K562 (cell line): ENCODE measurements around the gene SERPINF2. TPM values are rescaled to one million over a fixed set of nuclear protein-coding genes. Genes with fewer than 3 reads are reported as not detected.

Experiments
- CCNT2 ChIP-seq: IDR thresholded peaks from 2 replicates; pipeline ENCODE4 v1.6.1; 2011; ENCODE audit warnings: borderline replicate concordance, low read depth, mild to moderate bottlenecking, moderate library complexity, mixed read lengths, low read length; ENCODE audit not compliant: insufficient read length; ENCODE audit errors: extremely low read depth
- CXXC5 ChIP-seq: fragments of 250-450 bp; sonication (Bioruptor Pico); IDR thresholded peaks from 2 replicates; pipeline ENCODE4 v1.8.0; 2022; ENCODE audit warnings: inconsistent platforms, mild to moderate bottlenecking, moderate library complexity
- FOXA3 ChIP-seq, 2 experiments: fragments of 450-650 bp in 1 of 2; sonication (generic) in 1 of 2; formaldehyde crosslinking; IDR thresholded peaks in 1 of 2; conservative IDR thresholded peaks in 1 of 2; 2 replicates each; pipeline versions ENCODE4 v1.4.0 to v1.8.0; 2020 to 2022; ENCODE audit warnings: mild to moderate bottlenecking in 2 of 2, missing genetic modification reagents in 1 of 2
- GABPA ChIP-seq: fragments of 200-800 bp; sonication (Bioruptor generic); conservative IDR thresholded peaks from 2 replicates; pipeline ENCODE4 v1.6.1; 2016; ENCODE audit warnings: low read depth, missing genetic modification characterization, missing compliant biosample characterization
- HCFC1 ChIP-seq: IDR thresholded peaks from 2 replicates; pipeline ENCODE4 v1.6.1; 2012; ENCODE audit warnings: low read depth, low read length, improper control_type of control experiment
- MAFG ChIP-seq: fragments of 450-650 bp; conservative IDR thresholded peaks from 2 replicates; pipeline ENCODE4 v1.6.1; 2016; ENCODE audit warnings: missing genetic modification characterization, missing compliant biosample characterization
- MCM2 ChIP-seq: fragments of 450-650 bp; IDR thresholded peaks from 2 replicates; pipeline ENCODE4 v1.6.1; 2017; ENCODE audit warnings: low read depth, mild to moderate bottlenecking
- MYC ChIP-seq, 2 experiments: fragments of 250-450 bp in 1 of 2; sonication (Bioruptor Pico) in 1 of 2; IDR thresholded peaks; 2 replicates each; pipeline versions ENCODE4 v1.5.1 to v1.6.1; 2012 to 2021; ENCODE audit warnings: low read depth in 2 of 2, borderline replicate concordance in 1 of 2, improper control_type of control experiment in 1 of 2, low read length in 1 of 2, mild to moderate bottlenecking in 1 of 2, moderate library complexity in 1 of 2
- NFIX ChIP-seq: fragments of 250-450 bp; sonication (Bioruptor Pico); IDR thresholded peaks from 2 replicates; pipeline ENCODE4 v1.4.0; 2020; ENCODE audit warnings: low read depth, mild to moderate bottlenecking, moderate library complexity
- POLR2A ChIP-seq: fragments of 450-650 bp; conservative IDR thresholded peaks from 2 replicates; pipeline ENCODE4 v1.6.1; 2016
- RBBP5 ChIP-seq: fragments of 200-600 bp; sonication (generic); IDR thresholded peaks from 2 replicates; pipeline ENCODE4 v1.6.1; 2012; ENCODE audit warnings: borderline replicate concordance, mild to moderate bottlenecking, low read length, control low read depth, inconsistent platforms; ENCODE audit not compliant: insufficient read depth, poor library complexity, severe bottlenecking
- RBM34 ChIP-seq: fragments of 200-400 bp; formaldehyde crosslinking; IDR thresholded peaks from 2 replicates; pipeline ENCODE4 v1.6.1; 2018; ENCODE audit warnings: low read length, borderline replicate concordance; ENCODE audit not compliant: insufficient read depth
- SETDB1 ChIP-seq: IDR thresholded peaks from one replicate; pipeline ENCODE4 v1.6.1; 2012; ENCODE audit warnings: low read length, control low read depth, inconsistent platforms
- ZNF146 ChIP-seq: IDR thresholded peaks from one replicate; pipeline ENCODE4 v1.6.1; 2018; ENCODE audit warnings: missing compliant biosample characterization; ENCODE audit not compliant: unreplicated experiment
- polyA plus RNA-seq, 8 experiments: library from polyadenylated mRNA; depleted of rRNA in 4 of 8; stranded (reverse) in 5 of 8; unstranded in 3 of 8; fragments of >200 nt; fragmentation: Nextera tagmentation in 2 of 8; fragmentation: Illumina TruSeq in 1 of 8; extraction: Ambion mirVana in 2 of 8; extraction: Trizol in 1 of 8; gene quantifications; 2 replicates each; pipeline versions ENCODE4 v1.2.1 to v1.2.3, GENCODE V29; 2011 to 2014; ENCODE audit warnings: inconsistent platforms in 1 of 8, missing spikeins in 1 of 8
- total RNA-seq, 7 experiments: library from RNA; depleted of rRNA in 6 of 7; stranded (reverse); fragments of >200 nt in 6 of 7; fragmentation: Illumina TruSeq in 2 of 7; extraction: Trizol in 2 of 7; gene quantifications; 2 replicates each; pipeline versions ENCODE4 v1.2.1 to v1.2.3, GENCODE V29; 2011 to 2021; ENCODE audit warnings: low replicate concordance in 1 of 7
- TF ChIP-seq, protein P1 (sequence below): sonication (generic); formaldehyde crosslinking; IDR thresholded peaks from 2 replicates; pipeline ENCODE4 v1.8.0; 2022; ENCODE audit warnings: mild to moderate bottlenecking, missing genetic modification reagents
- TF ChIP-seq, protein P2 (sequence below): sonication (generic); formaldehyde crosslinking; IDR thresholded peaks from 2 replicates; pipeline ENCODE4 v1.9.0; 2022; ENCODE audit warnings: mild to moderate bottlenecking, missing genetic modification reagents
- TF ChIP-seq, protein P3 (sequence below): sonication (generic); formaldehyde crosslinking; IDR thresholded peaks from 2 replicates; pipeline ENCODE4 v1.8.1; 2023; ENCODE audit warnings: missing genetic modification reagents, mild to moderate bottlenecking, borderline replicate concordance

Gene SERPINF2
- total and polyA plus RNA-seq, 9 of the 15 experiments (the other 6 are each of a cell fraction or from before 2014, with no cell fraction given): 0.22 TPM; not detected in 8

DNA sequence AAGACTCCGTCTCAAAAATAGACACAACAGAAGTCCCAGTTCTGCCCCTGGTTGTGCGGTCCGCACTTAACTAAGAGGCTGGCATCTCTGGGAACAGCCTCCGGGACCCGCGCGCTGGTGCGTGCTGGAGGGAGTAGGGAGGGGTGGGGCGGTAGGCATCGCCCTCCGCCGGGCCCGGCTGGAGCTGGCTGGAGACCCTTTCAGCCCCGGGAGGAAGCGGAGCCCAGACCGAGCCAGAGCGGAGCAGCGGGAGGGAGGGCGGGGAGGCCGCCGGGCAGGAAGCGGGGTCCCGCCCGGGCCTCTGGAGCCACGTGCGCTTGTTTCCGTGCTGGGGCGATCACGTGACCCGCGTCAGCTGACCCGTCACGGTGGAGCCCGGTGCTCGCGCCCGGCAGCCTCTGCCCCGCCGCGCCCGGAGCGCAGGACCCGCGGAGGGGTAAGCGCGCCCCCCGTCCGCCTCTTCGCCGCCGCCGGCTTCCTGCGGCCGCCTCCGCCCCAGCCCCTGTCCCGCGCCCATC, 18.3 kb upstream of the SERPINF2 start, which contains the start of gene WDR81 (continued):
- TF ChIP-seq, protein P1, sequence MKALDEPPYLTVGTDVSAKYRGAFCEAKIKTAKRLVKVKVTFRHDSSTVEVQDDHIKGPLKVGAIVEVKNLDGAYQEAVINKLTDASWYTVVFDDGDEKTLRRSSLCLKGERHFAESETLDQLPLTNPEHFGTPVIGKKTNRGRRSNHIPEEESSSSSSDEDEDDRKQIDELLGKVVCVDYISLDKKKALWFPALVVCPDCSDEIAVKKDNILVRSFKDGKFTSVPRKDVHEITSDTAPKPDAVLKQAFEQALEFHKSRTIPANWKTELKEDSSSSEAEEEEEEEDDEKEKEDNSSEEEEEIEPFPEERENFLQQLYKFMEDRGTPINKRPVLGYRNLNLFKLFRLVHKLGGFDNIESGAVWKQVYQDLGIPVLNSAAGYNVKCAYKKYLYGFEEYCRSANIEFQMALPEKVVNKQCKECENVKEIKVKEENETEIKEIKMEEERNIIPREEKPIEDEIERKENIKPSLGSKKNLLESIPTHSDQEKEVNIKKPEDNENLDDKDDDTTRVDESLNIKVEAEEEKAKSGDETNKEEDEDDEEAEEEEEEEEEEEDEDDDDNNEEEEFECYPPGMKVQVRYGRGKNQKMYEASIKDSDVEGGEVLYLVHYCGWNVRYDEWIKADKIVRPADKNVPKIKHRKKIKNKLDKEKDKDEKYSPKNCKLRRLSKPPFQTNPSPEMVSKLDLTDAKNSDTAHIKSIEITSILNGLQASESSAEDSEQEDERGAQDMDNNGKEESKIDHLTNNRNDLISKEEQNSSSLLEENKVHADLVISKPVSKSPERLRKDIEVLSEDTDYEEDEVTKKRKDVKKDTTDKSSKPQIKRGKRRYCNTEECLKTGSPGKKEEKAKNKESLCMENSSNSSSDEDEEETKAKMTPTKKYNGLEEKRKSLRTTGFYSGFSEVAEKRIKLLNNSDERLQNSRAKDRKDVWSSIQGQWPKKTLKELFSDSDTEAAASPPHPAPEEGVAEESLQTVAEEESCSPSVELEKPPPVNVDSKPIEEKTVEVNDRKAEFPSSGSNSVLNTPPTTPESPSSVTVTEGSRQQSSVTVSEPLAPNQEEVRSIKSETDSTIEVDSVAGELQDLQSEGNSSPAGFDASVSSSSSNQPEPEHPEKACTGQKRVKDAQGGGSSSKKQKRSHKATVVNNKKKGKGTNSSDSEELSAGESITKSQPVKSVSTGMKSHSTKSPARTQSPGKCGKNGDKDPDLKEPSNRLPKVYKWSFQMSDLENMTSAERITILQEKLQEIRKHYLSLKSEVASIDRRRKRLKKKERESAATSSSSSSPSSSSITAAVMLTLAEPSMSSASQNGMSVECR: peak; percentile 88; the same call in 1 of the 2 replicates
- TF ChIP-seq CCNT2 (peak; percentile 34), MAFG (tag) (no peak), MYC (IDR thresholded peaks at IDR 0.05; ENCODE audit: low read depth, low read length) (peak; percentile 90), MYC (CRISPR knock-in tag; IDR thresholded peaks at IDR 0.05; ENCODE audit: borderline replicate concordance, low read depth) (peak; percentile 19; the same call in 1 of the 2 replicates), NFIX (CRISPR knock-in tag) (no peak), ZNF146 (CRISPR knock-in tag) (no peak), GABPA (tag) (peak; percentile 65), CXXC5 (CRISPR knock-in tag) (peak; percentile 83), POLR2A (0 out of 2 replicates have a peak, but pooled peaks have one; percentile 30), HCFC1 (peak; percentile 46; the same call in 1 of the 2 replicates), MCM2 (no peak), FOXA3 (CRISPR knock-in tag; conservative IDR thresholded peaks at IDR 0.05 in 1 of 2, IDR thresholded peaks at IDR 0.05 in 1 of 2) (0 out of 4 replicates have a peak, but pooled peaks of 1 of the 2 experiments have one; percentile 22), RBM34 (no peak), RBBP5 (peak; percentile 48), SETDB1 (no peak)
- TF ChIP-seq, protein P2, sequence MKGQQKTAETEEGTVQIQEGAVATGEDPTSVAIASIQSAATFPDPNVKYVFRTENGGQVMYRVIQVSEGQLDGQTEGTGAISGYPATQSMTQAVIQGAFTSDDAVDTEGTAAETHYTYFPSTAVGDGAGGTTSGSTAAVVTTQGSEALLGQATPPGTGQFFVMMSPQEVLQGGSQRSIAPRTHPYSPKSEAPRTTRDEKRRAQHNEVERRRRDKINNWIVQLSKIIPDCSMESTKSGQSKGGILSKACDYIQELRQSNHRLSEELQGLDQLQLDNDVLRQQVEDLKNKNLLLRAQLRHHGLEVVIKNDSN (CRISPR knock-in tag): peak; percentile 93
- TF ChIP-seq, protein P3, sequence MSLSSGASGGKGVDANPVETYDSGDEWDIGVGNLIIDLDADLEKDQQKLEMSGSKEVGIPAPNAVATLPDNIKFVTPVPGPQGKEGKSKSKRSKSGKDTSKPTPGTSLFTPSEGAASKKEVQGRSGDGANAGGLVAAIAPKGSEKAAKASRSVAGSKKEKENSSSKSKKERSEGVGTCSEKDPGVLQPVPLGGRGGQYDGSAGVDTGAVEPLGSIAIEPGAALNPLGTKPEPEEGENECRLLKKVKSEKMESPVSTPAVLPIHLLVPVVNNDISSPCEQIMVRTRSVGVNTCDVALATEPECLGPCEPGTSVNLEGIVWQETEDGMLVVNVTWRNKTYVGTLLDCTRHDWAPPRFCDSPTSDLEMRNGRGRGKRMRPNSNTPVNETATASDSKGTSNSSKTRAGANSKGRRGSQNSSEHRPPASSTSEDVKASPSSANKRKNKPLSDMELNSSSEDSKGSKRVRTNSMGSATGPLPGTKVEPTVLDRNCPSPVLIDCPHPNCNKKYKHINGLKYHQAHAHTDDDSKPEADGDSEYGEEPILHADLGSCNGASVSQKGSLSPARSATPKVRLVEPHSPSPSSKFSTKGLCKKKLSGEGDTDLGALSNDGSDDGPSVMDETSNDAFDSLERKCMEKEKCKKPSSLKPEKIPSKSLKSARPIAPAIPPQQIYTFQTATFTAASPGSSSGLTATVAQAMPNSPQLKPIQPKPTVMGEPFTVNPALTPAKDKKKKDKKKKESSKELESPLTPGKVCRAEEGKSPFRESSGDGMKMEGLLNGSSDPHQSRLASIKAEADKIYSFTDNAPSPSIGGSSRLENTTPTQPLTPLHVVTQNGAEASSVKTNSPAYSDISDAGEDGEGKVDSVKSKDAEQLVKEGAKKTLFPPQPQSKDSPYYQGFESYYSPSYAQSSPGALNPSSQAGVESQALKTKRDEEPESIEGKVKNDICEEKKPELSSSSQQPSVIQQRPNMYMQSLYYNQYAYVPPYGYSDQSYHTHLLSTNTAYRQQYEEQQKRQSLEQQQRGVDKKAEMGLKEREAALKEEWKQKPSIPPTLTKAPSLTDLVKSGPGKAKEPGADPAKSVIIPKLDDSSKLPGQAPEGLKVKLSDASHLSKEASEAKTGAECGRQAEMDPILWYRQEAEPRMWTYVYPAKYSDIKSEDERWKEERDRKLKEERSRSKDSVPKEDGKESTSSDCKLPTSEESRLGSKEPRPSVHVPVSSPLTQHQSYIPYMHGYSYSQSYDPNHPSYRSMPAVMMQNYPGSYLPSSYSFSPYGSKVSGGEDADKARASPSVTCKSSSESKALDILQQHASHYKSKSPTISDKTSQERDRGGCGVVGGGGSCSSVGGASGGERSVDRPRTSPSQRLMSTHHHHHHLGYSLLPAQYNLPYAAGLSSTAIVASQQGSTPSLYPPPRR (CRISPR knock-in tag): peak; percentile 55; the same call in 1 of the 2 replicates
